HG03432 (cell line): Measurements from ENCODE around the gene PPP1R9A.
A peak's percentile ranks its signal among the peaks of the same experiment; 100 is the strongest.

Experiments
- ATAC-seq: cut with Tn5 transposase; IDR thresholded peaks from one replicate; pipeline ENCODE4 v1.9.1; 2021; ENCODE audit warnings: mild to moderate bottlenecking, moderate library complexity; ENCODE audit not compliant: unreplicated experiment

PPP1R9A gene

GRCh38 chr7:95246831-95247370 is 339.5 kb downstream of the PPP1R9A start:
- peak; percentile 86 for ATAC-seq

- no peak for ATAC-seq
Measured at GRCh38 chr7:95250571-95250970, 343.2 kb downstream of the PPP1R9A start.

GRCh38 chr7:95251966-95252365 is 344.6 kb downstream of the PPP1R9A start:
- ATAC-seq = no peak

GRCh38 chr7:95253986-95254385 is 346.6 kb downstream of the PPP1R9A start:
- no peak for ATAC-seq

GRCh38 chr7:95255691-95256090 is 348.3 kb downstream of the PPP1R9A start:
- no peak for ATAC-seq

GRCh38 chr7:95261895-95262415 is 354.6 kb downstream of the PPP1R9A start:
- ATAC-seq = no peak

- no peak for ATAC-seq
Measured at GRCh38 chr7:95262875-95263274, 355.5 kb downstream of the PPP1R9A start.

GRCh38 chr7:95263785-95264362 is 356.5 kb downstream of the PPP1R9A start:
- ATAC-seq = no peak

GRCh38 chr7:95264363-95264891 is 357.0 kb downstream of the PPP1R9A start:
- ATAC-seq = no peak

- no peak for ATAC-seq
Measured at GRCh38 chr7:95265634-95266033, 358.2 kb downstream of the PPP1R9A start.

GRCh38 chr7:95267754-95268153 is 360.4 kb downstream of the PPP1R9A start:
- no peak for ATAC-seq

- ATAC-seq = no peak
Measured at GRCh38 chr7:95269640-95270039, 362.2 kb downstream of the PPP1R9A start.

- ATAC-seq = no peak
Measured at GRCh38 chr7:95276114-95276513, 368.7 kb downstream of the PPP1R9A start.

GRCh38 chr7:95279417-95279816 is 372.0 kb downstream of the PPP1R9A start:
- ATAC-seq = no peak

GRCh38 chr7:95286096-95286495 is 378.7 kb downstream of the PPP1R9A start:
- ATAC-seq = no peak

- ATAC-seq = no peak
Measured at GRCh38 chr7:95290166-95290830, 382.9 kb downstream of the PPP1R9A start.

- no peak for ATAC-seq
Measured at GRCh38 chr7:95295397-95295796, 388.0 kb downstream of the PPP1R9A start.

GRCh38 chr7:95296456-95296855 is 389.1 kb downstream of the PPP1R9A start:
- no peak for ATAC-seq

- ATAC-seq = no peak
Measured at GRCh38 chr7:95297041-95297440, 389.6 kb downstream of the PPP1R9A start.

GRCh38 chr7:95298091-95298490 is 390.7 kb downstream of the PPP1R9A start:
- ATAC-seq = no peak

- no peak for ATAC-seq
Measured at GRCh38 chr7:95303013-95303905, 395.9 kb downstream of the PPP1R9A start.
